K562 (cell line): ENCODE results near the gene C16orf90. TPM values are rescaled to one million over a fixed set of nuclear protein-coding genes. Genes with fewer than 3 reads are reported as not detected.

Source experiments
- ARID2 ChIP-seq: fragments of 450-650 bp; IDR thresholded peaks from 2 replicates; pipeline ENCODE4 v1.6.1; 2017; ENCODE audit warnings: antibody characterized with exemption, mild to moderate bottlenecking
- ARID4B ChIP-seq: sonication (generic); formaldehyde crosslinking; IDR thresholded peaks from 2 replicates; pipeline ENCODE4 v1.8.0; 2022; ENCODE audit warnings: mild to moderate bottlenecking, missing genetic modification reagents
- CREM ChIP-seq: IDR thresholded peaks from 2 replicates; pipeline ENCODE4 v1.6.1; 2014; ENCODE audit warnings: antibody characterized with exemption, low read depth
- JUNB ChIP-seq: fragments of 450-650 bp; formaldehyde crosslinking; conservative IDR thresholded peaks from 2 replicates; pipeline ENCODE4 v1.4.0; 2020; ENCODE audit warnings: mild to moderate bottlenecking
- MYBL2 ChIP-seq, 2 experiments: fragments of 450-650 bp in 1 of 2; sonication (generic) in 1 of 2; formaldehyde crosslinking in 1 of 2; IDR thresholded peaks; 2 replicates each; pipeline versions ENCODE4 v1.6.1 to v1.8.1; 2017 to 2022; ENCODE audit warnings: borderline replicate concordance in 1 of 2, inconsistent platforms in 1 of 2, low read depth in 1 of 2, mild to moderate bottlenecking in 1 of 2, missing genetic modification reagents in 1 of 2, moderate library complexity in 1 of 2
- POLR3G ChIP-seq: IDR thresholded peaks from 2 replicates; pipeline ENCODE4 v1.6.1; 2011; ENCODE audit not compliant: insufficient read length, insufficient replicate concordance; ENCODE audit errors: extremely low read depth
- RFX1 ChIP-seq: fragments of 450-650 bp; IDR thresholded peaks from 2 replicates; pipeline ENCODE4 v1.6.1; 2016; ENCODE audit warnings: mild to moderate bottlenecking, moderate library complexity
- RNF2 ChIP-seq: sonication (generic); IDR thresholded peaks from 2 replicates; pipeline ENCODE4 v1.6.1; 2016
- SLC30A9 ChIP-seq: fragments of 250-450 bp; sonication (Bioruptor Pico); IDR thresholded peaks from 2 replicates; pipeline ENCODE4 v1.8.0; 2022; ENCODE audit warnings: mild to moderate bottlenecking, moderate library complexity
- SMAD4 ChIP-seq: fragments of 250-450 bp; sonication (Bioruptor Pico); conservative IDR thresholded peaks from 2 replicates; pipeline ENCODE4 v1.8.0; 2021; ENCODE audit warnings: inconsistent platforms, mild to moderate bottlenecking, moderate library complexity
- TCF7L2 ChIP-seq: fragments of 150-350 bp; IDR thresholded peaks from 2 replicates; pipeline ENCODE4 v1.6.1; 2016; ENCODE audit warnings: low read depth, mild to moderate bottlenecking, low read length, moderate library complexity
- THAP12 ChIP-seq: fragments of 250-450 bp; sonication (Bioruptor Pico); IDR thresholded peaks from 2 replicates; pipeline ENCODE4 v1.9.0; 2021; ENCODE audit warnings: mild to moderate bottlenecking, inconsistent platforms
- VEZF1 ChIP-seq: fragments of 200-800 bp; sonication (Bioruptor generic); IDR thresholded peaks from 2 replicates; pipeline ENCODE4 v1.6.1; 2017; ENCODE audit warnings: missing genetic modification characterization, missing compliant biosample characterization
- ZC3H4 ChIP-seq: sonication (generic); formaldehyde crosslinking; IDR thresholded peaks from 2 replicates; pipeline ENCODE4 v1.9.0; 2021; ENCODE audit warnings: missing genetic modification reagents, borderline replicate concordance
- ZNF239 ChIP-seq: fragments of 250-450 bp; sonication (Bioruptor Pico); IDR thresholded peaks from 2 replicates; pipeline ENCODE4 v1.4.0; 2020; ENCODE audit warnings: mild to moderate bottlenecking
- ZNF57 ChIP-seq: fragments of 450-650 bp; formaldehyde crosslinking; IDR thresholded peaks from 2 replicates; pipeline ENCODE4 v1.4.0; 2020; ENCODE audit warnings: mild to moderate bottlenecking, moderate library complexity
- ZNF79 ChIP-seq: fragments of 250-450 bp; sonication (Bioruptor Pico); IDR thresholded peaks from 2 replicates; pipeline ENCODE4 v1.4.0; 2020; ENCODE audit warnings: low read depth, mild to moderate bottlenecking, moderate library complexity
- polyA plus RNA-seq, 8 experiments: library from polyadenylated mRNA; depleted of rRNA in 4 of 8; stranded (reverse) in 5 of 8; unstranded in 3 of 8; fragments of >200 nt; fragmentation: Nextera tagmentation in 2 of 8; fragmentation: Illumina TruSeq in 1 of 8; extraction: Ambion mirVana in 2 of 8; extraction: Trizol in 1 of 8; gene quantifications; 2 replicates each; pipeline versions ENCODE4 v1.2.1 to v1.2.3, GENCODE V29; 2011 to 2014; ENCODE audit warnings: inconsistent platforms in 1 of 8, missing spikeins in 1 of 8
- total RNA-seq, 7 experiments: library from RNA; depleted of rRNA in 6 of 7; stranded (reverse); fragments of >200 nt in 6 of 7; fragmentation: Illumina TruSeq in 2 of 7; extraction: Trizol in 2 of 7; gene quantifications; 2 replicates each; pipeline versions ENCODE4 v1.2.1 to v1.2.3, GENCODE V29; 2011 to 2021; ENCODE audit warnings: low replicate concordance in 1 of 7

Gene C16orf90
- total and polyA plus RNA-seq, 9 of the 15 experiments (the other 6 are each of a cell fraction or from before 2014, with no cell fraction given), result not detected

GRCh38 chr16:3457434-3458252 is 37.6 kb downstream of the C16orf90 start (continued):
- TF ChIP-seq SMAD4, result peak; percentile 63
- TF ChIP-seq THAP12 (CRISPR knock-in tag), result no peak
- TF ChIP-seq VEZF1 (CRISPR knock-in tag), result peak; percentile 100
- TF ChIP-seq RFX1, result no peak
- no peak for TF ChIP-seq MYBL2 (IDR thresholded peaks at IDR 0.05; ENCODE audit: low read depth)
- no peak for TF ChIP-seq MYBL2 (CRISPR knock-in tag; IDR thresholded peaks at IDR 0.05; ENCODE audit: borderline replicate concordance)
- no peak for TF ChIP-seq ZNF239
- peak; percentile 47 for TF ChIP-seq RNF2
- TF ChIP-seq SLC30A9 (CRISPR knock-in tag), result no peak
- no peak for TF ChIP-seq POLR3G
- TF ChIP-seq TCF7L2, result no peak
- TF ChIP-seq ARID4B, result peak; percentile 79
- 0 out of 2 replicates have a peak, but pooled peaks have one; percentile 66 for TF ChIP-seq ZC3H4 (CRISPR knock-in tag)
- no peak for TF ChIP-seq JUNB
- peak; percentile 58 for TF ChIP-seq CREM
- no peak for TF ChIP-seq ARID2
- no peak for TF ChIP-seq ZNF79 (CRISPR knock-in tag)
- no peak for TF ChIP-seq ZNF57 (CRISPR knock-in tag)
